ENCODE measurements around the gene PRICKLE2.

Gene PRICKLE2

GRCh38 chr3:64125561-64125960 is 99.7 kb downstream of the PRICKLE2 start:
- no peak for DNase-seq

GRCh38 chr3:64123931-64124330 is 101.3 kb downstream of the PRICKLE2 start:
- DNase-seq: no peak

GRCh38 chr3:64122476-64122875 is 102.8 kb downstream of the PRICKLE2 start:
- no peak for DNase-seq

GRCh38 chr3:64121750-64122311 is 103.4 kb downstream of the PRICKLE2 start:
- DNase-seq: no peak

GRCh38 chr3:64120876-64121275 is 104.4 kb downstream of the PRICKLE2 start:
- no peak for DNase-seq

GRCh38 chr3:64117483-64117882 is 107.8 kb downstream of the PRICKLE2 start:
- no peak for DNase-seq

GRCh38 chr3:64114651-64115050 is 110.6 kb downstream of the PRICKLE2 start:
- DNase-seq: no peak

GRCh38 chr3:64111872-64112271 is 113.4 kb downstream of the PRICKLE2 start:
- DNase-seq: no peak

- no peak for DNase-seq
These were observed 114.2 kb downstream of the PRICKLE2 start for GRCh38 chr3:64111083-64111482.

- DNase-seq: no peak
These were observed 115.2 kb downstream of the PRICKLE2 start for GRCh38 chr3:64110071-64110470.

- no peak for DNase-seq
These were observed 115.8 kb downstream of the PRICKLE2 start for GRCh38 chr3:64109438-64109837.

- DNase-seq: no peak
These were observed 116.4 kb downstream of the PRICKLE2 start for GRCh38 chr3:64108784-64109317.

- DNase-seq: no peak
These were observed 117.0 kb downstream of the PRICKLE2 start for GRCh38 chr3:64108231-64108630.

GRCh38 chr3:64107190-64107589 is 118.1 kb downstream of the PRICKLE2 start:
- DNase-seq: no peak

GRCh38 chr3:64105816-64106215 is 119.5 kb downstream of the PRICKLE2 start:
- DNase-seq: no peak

GRCh38 chr3:64104691-64105111 is 120.6 kb downstream of the PRICKLE2 start:
- DNase-seq: no peak

- no peak for DNase-seq
These were observed 121.3 kb downstream of the PRICKLE2 start for GRCh38 chr3:64104006-64104405.

GRCh38 chr3:64103131-64103530 is 122.1 kb downstream of the PRICKLE2 start:
- no peak for DNase-seq

GRCh38 chr3:64102147-64102546 is 123.1 kb downstream of the PRICKLE2 start:
- no peak for DNase-seq

- DNase-seq: no peak
These were observed 126.0 kb downstream of the PRICKLE2 start for GRCh38 chr3:64099316-64099715.

GRCh38 chr3:64098670-64099069 is 126.6 kb downstream of the PRICKLE2 start:
- DNase-seq: no peak

GRCh38 chr3:64097920-64098319 is 127.3 kb downstream of the PRICKLE2 start:
- DNase-seq: no peak

- no peak for DNase-seq
These were observed 129.5 kb downstream of the PRICKLE2 start for GRCh38 chr3:64095802-64096201.

- DNase-seq: no peak
These were observed 130.6 kb downstream of the PRICKLE2 start for GRCh38 chr3:64094713-64095079.

Data from stimulated activated CD4-positive, alpha-beta T cell treated with anti-CD3 and anti-CD28 coated beads, Interleukin-12 subunit alpha, Interleukin-12 subunit beta, amount 100 ng/mL, for 4 hours (primary cell).